Suprapubic skin (tissue), 3 donors: ENCODE results near the gene PMM1.

Source experiments
- EP300 ChIP-seq: sonication (generic); formaldehyde crosslinking; IDR thresholded peaks from one replicate; pipeline ENCODE4 v1.6.1; 2017; ENCODE audit warnings: antibody characterized with exemption
- POLR2A ChIP-seq, 2 donors: fragments of 450-650 bp; IDR thresholded peaks; one replicate each; pipeline ENCODE4 v1.6.1; 2017; ENCODE audit warnings: antibody characterized with exemption in 2 of 2, mild to moderate bottlenecking in 2 of 2, moderate library complexity in 2 of 2
- TF ChIP-seq, protein P1 (sequence below), 2 donors: fragments of 200-600 bp in 1 of 2; fragments of 450-650 bp in 1 of 2; sonication (generic) in 1 of 2; IDR thresholded peaks; one replicate each; pipeline ENCODE4 v1.5.1; 2016 to 2019; ENCODE audit warnings: antibody characterized with exemption in 2 of 2, mild to moderate bottlenecking in 1 of 2, moderate library complexity in 1 of 2

DNA sequence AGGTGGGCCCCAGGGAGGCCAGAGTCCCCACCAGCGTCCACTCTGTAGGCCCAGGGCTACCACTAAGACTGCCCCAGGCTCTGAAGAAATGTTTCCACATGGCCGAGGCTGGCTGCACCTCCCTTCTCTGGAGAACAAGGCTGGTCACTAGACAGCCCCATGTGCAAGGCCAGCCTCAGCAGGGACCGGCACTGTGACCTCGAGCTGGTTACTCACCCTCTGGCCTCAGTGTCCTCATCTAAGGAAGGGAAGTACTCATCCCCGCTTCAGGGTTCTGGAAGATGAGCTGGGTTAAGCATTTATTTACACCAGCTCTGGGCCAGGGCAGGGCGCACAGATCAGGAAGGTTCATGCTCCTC is 9.7 kb downstream of the PMM1 start:
- TF ChIP-seq, protein P1, sequence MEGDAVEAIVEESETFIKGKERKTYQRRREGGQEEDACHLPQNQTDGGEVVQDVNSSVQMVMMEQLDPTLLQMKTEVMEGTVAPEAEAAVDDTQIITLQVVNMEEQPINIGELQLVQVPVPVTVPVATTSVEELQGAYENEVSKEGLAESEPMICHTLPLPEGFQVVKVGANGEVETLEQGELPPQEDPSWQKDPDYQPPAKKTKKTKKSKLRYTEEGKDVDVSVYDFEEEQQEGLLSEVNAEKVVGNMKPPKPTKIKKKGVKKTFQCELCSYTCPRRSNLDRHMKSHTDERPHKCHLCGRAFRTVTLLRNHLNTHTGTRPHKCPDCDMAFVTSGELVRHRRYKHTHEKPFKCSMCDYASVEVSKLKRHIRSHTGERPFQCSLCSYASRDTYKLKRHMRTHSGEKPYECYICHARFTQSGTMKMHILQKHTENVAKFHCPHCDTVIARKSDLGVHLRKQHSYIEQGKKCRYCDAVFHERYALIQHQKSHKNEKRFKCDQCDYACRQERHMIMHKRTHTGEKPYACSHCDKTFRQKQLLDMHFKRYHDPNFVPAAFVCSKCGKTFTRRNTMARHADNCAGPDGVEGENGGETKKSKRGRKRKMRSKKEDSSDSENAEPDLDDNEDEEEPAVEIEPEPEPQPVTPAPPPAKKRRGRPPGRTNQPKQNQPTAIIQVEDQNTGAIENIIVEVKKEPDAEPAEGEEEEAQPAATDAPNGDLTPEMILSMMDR (IDR thresholded peaks at IDR 0.05) = no peak
- TF ChIP-seq POLR2A (IDR thresholded peaks at IDR 0.05) (no peak), EP300 (no peak)
